K562 (cell line): ENCODE results near the gene RTL10. TPM values are rescaled to one million over a fixed set of nuclear protein-coding genes. Genes with fewer than 3 reads are reported as not detected.

Experiments
- ATAC-seq: fragments of 200-7000 bp; cut with Tn5 transposase; 3 replicates; pipeline ENCODE4 v1.9.1; 2020; ENCODE audit warnings: moderate library complexity
- BruUV-seq: library from RNA; stranded (reverse); fragments of 400-500 nt; replicated peaks from 2 replicates; lab custom pipeline; 2021; lab: Mats Ljungman, UMichigan
- CTCF ChIA-PET: fragments of 300-600 bp; formaldehyde crosslinking; extraction: SDS; loops from one replicate; lab custom pipeline; 2021; ENCODE audit warnings: low intra/inter-chr PET ratio; lab: Yijun Ruan, JAX
- POLR2A ChIA-PET: fragments of 300-600, 350-650 bp; sonication (Branson Sonifier 250); formaldehyde crosslinking; extraction: SDS; loops from one replicate; lab custom pipeline; 2021; ENCODE audit warnings: antibody characterized with exemption, inconsistent platforms; lab: Yijun Ruan, JAX
- DNase-seq, 4 experiments: peaks; one replicate each; pipeline versions ENCODE4 v3.0.0 to v3.0.0-alpha.2; 2011 to 2018; ENCODE audit warnings: low spot score in 3 of 4, mixed read lengths in 3 of 4; ENCODE audit errors: extremely low read depth in 1 of 4
- FAIRE-seq: peaks from 2 replicates; lab custom pipeline; 2011; peaks lifted over from hg19 to GRCh38; lab: Jason Lieb, UNC
- H2AFZ ChIP-seq: 2 replicates; pipeline ENCODE4 v1.6.0; 2011; ENCODE audit warnings: low read depth, low read length, control low read depth, inconsistent platforms
- H3K27ac ChIP-seq: fragments of 200-600 bp; 3 replicates; pipeline ENCODE4 v1.8.0; 2011; ENCODE audit warnings: low read depth, mild to moderate bottlenecking, control low read depth, inconsistent platforms, low read length, moderate library complexity, mixed read lengths; ENCODE audit errors: extremely low read depth
- H3K27me3 ChIP-seq, 2 experiments: fragments of 300-600 bp in 1 of 2; 2 replicates in 1 of 2; 3 replicates in 1 of 2; pipeline versions ENCODE4 v1.6.0 to v1.8.0; 2011; ENCODE audit warnings: inconsistent platforms in 2 of 2, low read length in 2 of 2, mild to moderate bottlenecking in 1 of 2, mixed read lengths in 1 of 2, moderate library complexity in 1 of 2; ENCODE audit not compliant: control insufficient read depth in 2 of 2, insufficient read depth in 2 of 2
- H3K36me3 ChIP-seq: fragments of 300-600 bp; 3 replicates; pipeline ENCODE4 v1.8.0; 2011; ENCODE audit warnings: mild to moderate bottlenecking, low read length, inconsistent platforms; ENCODE audit not compliant: control insufficient read depth, insufficient read depth
- H3K4me1 ChIP-seq, 2 experiments: fragments of 200-600 bp in 1 of 2; replicated peaks in 1 of 2; 2 replicates in 1 of 2; 3 replicates in 1 of 2; pipeline versions ENCODE4 v1.5.1 to v1.8.0; 2011; ENCODE audit warnings: inconsistent platforms in 2 of 2, low read length in 2 of 2, mild to moderate bottlenecking in 1 of 2, mixed read lengths in 1 of 2, moderate library complexity in 1 of 2; ENCODE audit not compliant: control insufficient read depth in 2 of 2, insufficient read depth in 2 of 2
- H3K4me2 ChIP-seq: 2 replicates; pipeline ENCODE4 v1.6.1; 2011; ENCODE audit warnings: low read length, control low read depth, inconsistent platforms, mixed read lengths; ENCODE audit not compliant: insufficient read depth
- H3K4me3 ChIP-seq: fragments of 200-600 bp; sonication (generic), shearing (Covaris generic); 2 replicates; pipeline ENCODE4 v1.5.1; 2016; ENCODE audit warnings: control low read depth, inconsistent platforms
- H3K79me2 ChIP-seq: fragments of 200-600 bp; 3 replicates; pipeline ENCODE4 v1.8.0; 2011; ENCODE audit warnings: low read length, inconsistent platforms; ENCODE audit not compliant: control insufficient read depth, insufficient read depth
- H3K9ac ChIP-seq, 2 experiments: 2 replicates each; pipeline versions ENCODE4 v1.6.0 to v1.6.1; 2011; ENCODE audit warnings: low read depth in 2 of 2, low read length in 2 of 2, control low read depth in 1 of 2, inconsistent platforms in 1 of 2, mild to moderate bottlenecking in 1 of 2, mixed read lengths in 1 of 2; ENCODE audit not compliant: insufficient read depth in 1 of 2
- H3K9me1 ChIP-seq: one replicate; pipeline ENCODE4 v1.6.0; 2011; ENCODE audit warnings: inconsistent platforms, mild to moderate bottlenecking, low read length, moderate library complexity; ENCODE audit not compliant: control insufficient read depth, insufficient read depth
- H3K9me3 ChIP-seq: replicated peaks from 2 replicates; pipeline ENCODE4 v1.5.1; 2011; ENCODE audit warnings: low read depth, low read length, inconsistent platforms; ENCODE audit not compliant: control insufficient read depth, insufficient read depth
- H4K20me1 ChIP-seq: replicated peaks from 2 replicates; pipeline ENCODE4 v1.6.1; 2011; ENCODE audit warnings: low read length, inconsistent platforms, mixed read lengths; ENCODE audit not compliant: control insufficient read depth, insufficient read depth
- FIP1L1 ChIP-seq: fragments of 200-400 bp; formaldehyde crosslinking; IDR thresholded peaks from 2 replicates; pipeline ENCODE4 v1.6.1; 2018; ENCODE audit warnings: mild to moderate bottlenecking, low read depth, low read length; ENCODE audit not compliant: poor library complexity, severe bottlenecking
- PHF21A ChIP-seq: fragments of 450-650 bp; IDR thresholded peaks from 2 replicates; pipeline ENCODE4 v1.6.1; 2017; ENCODE audit warnings: low read depth, borderline replicate concordance
- RBBP5 ChIP-seq: fragments of 200-600 bp; sonication (generic); IDR thresholded peaks from 2 replicates; pipeline ENCODE4 v1.6.1; 2012; ENCODE audit warnings: borderline replicate concordance, mild to moderate bottlenecking, low read length, control low read depth, inconsistent platforms; ENCODE audit not compliant: insufficient read depth, poor library complexity, severe bottlenecking
- RBM17 ChIP-seq: fragments of 200-400 bp; formaldehyde crosslinking; IDR thresholded peaks from 2 replicates; pipeline ENCODE4 v1.6.1; 2017; ENCODE audit warnings: low read depth, mild to moderate bottlenecking, low read length, borderline replicate concordance
- SETDB1 ChIP-seq: IDR thresholded peaks from one replicate; pipeline ENCODE4 v1.6.1; 2012; ENCODE audit warnings: low read length, control low read depth, inconsistent platforms
- SRSF7 ChIP-seq: fragments of 200-400 bp; formaldehyde crosslinking; optimal IDR thresholded peaks from 2 replicates; pipeline ENCODE3; 2017; ENCODE audit warnings: mild to moderate bottlenecking, low read depth, low read length
- TAF15 ChIP-seq: fragments of 200-400 bp; formaldehyde crosslinking; IDR thresholded peaks from 2 replicates; pipeline ENCODE4 v1.6.1; 2017; ENCODE audit warnings: mild to moderate bottlenecking, low read depth, low read length, moderate library complexity
- ZNF253 ChIP-seq: fragments of 250-450 bp; sonication (Bioruptor Pico); conservative IDR thresholded peaks from 2 replicates; pipeline ENCODE4 v1.6.1; 2021; ENCODE audit warnings: mild to moderate bottlenecking
- ZNF764 ChIP-seq: fragments of 250-450 bp; sonication (Bioruptor Pico); IDR thresholded peaks from 2 replicates; pipeline ENCODE4 v1.4.0; 2020; ENCODE audit warnings: low read depth, mild to moderate bottlenecking, moderate library complexity
- WGBS: fragments of 100-300 bp; shearing (Covaris generic); methylation state at CpG from one replicate; pipeline ENCODE4 v1.1.6; 2016; ENCODE audit warnings: low coverage, mixed read lengths; ENCODE audit not compliant: insufficient coverage; ENCODE audit errors: missing lambda C conversion rate; 5-methylcytosine and 5-hydroxymethylcytosine counted together
- in situ Hi-C: fragments of 300-500 bp; cut with MboI; formaldehyde crosslinking; loops from 4 replicates; pipeline ENCODE4 v1.15.0; 2018; ENCODE audit warnings: inconsistent platforms, mixed read lengths
- intact Hi-C: fragments of 100-400 bp; cut with micrococcal nuclease; formaldehyde crosslinking; loops from 2 replicates; pipeline ENCODE4 v1.14.2; 2022
- polyA plus RNA-seq, 8 experiments: library from polyadenylated mRNA; depleted of rRNA in 4 of 8; stranded (reverse) in 5 of 8; unstranded in 3 of 8; fragments of >200 nt; fragmentation: Nextera tagmentation in 2 of 8; fragmentation: Illumina TruSeq in 1 of 8; extraction: Ambion mirVana in 2 of 8; extraction: Trizol in 1 of 8; gene quantifications; 2 replicates each; pipeline versions ENCODE4 v1.2.1 to v1.2.3, GENCODE V29; 2011 to 2014; ENCODE audit warnings: inconsistent platforms in 1 of 8, missing spikeins in 1 of 8
- total RNA-seq, 7 experiments: library from RNA; depleted of rRNA in 6 of 7; stranded (reverse); fragments of >200 nt in 6 of 7; fragmentation: Illumina TruSeq in 2 of 7; extraction: Trizol in 2 of 7; gene quantifications; 2 replicates each; pipeline versions ENCODE4 v1.2.1 to v1.2.3, GENCODE V29; 2011 to 2021; ENCODE audit warnings: low replicate concordance in 1 of 7
- TF ChIP-seq, protein P1 (sequence below), 2 experiments: fragments of 200-800 bp in 1 of 2; sonication (Bioruptor generic) in 1 of 2; sonication (generic) in 1 of 2; formaldehyde crosslinking in 1 of 2; IDR thresholded peaks in 1 of 2; conservative IDR thresholded peaks in 1 of 2; 2 replicates each; pipeline versions ENCODE4 v1.5.0 to v1.6.1; 2016 to 2020; ENCODE audit warnings: missing compliant biosample characterization in 1 of 2, missing genetic modification characterization in 1 of 2, missing genetic modification reagents in 1 of 2
- TF ChIP-seq, protein P2 (sequence below), 2 experiments: IDR thresholded peaks; 2 replicates each; pipeline ENCODE4 v1.6.1; 2011; ENCODE audit warnings: borderline replicate concordance in 1 of 2, control low read depth in 1 of 2, low read depth in 1 of 2, low read length in 1 of 2, mild to moderate bottlenecking in 1 of 2, mixed read lengths in 1 of 2, moderate library complexity in 1 of 2; ENCODE audit not compliant: insufficient read depth in 1 of 2, insufficient read length in 1 of 2, poor library complexity in 1 of 2, severe bottlenecking in 1 of 2; ENCODE audit errors: extremely low read depth in 1 of 2
- TF ChIP-seq, protein P3 (sequence below): fragments of 450-650 bp; IDR thresholded peaks from 2 replicates; pipeline ENCODE4 v1.6.1; 2016

Gene RTL10
- total and polyA plus RNA-seq, 9 of the 15 experiments (the other 6 are each of a cell fraction or from before 2014, with no cell fraction given), result 19.8 to 75.5 (median 32.5) TPM

DNA sequence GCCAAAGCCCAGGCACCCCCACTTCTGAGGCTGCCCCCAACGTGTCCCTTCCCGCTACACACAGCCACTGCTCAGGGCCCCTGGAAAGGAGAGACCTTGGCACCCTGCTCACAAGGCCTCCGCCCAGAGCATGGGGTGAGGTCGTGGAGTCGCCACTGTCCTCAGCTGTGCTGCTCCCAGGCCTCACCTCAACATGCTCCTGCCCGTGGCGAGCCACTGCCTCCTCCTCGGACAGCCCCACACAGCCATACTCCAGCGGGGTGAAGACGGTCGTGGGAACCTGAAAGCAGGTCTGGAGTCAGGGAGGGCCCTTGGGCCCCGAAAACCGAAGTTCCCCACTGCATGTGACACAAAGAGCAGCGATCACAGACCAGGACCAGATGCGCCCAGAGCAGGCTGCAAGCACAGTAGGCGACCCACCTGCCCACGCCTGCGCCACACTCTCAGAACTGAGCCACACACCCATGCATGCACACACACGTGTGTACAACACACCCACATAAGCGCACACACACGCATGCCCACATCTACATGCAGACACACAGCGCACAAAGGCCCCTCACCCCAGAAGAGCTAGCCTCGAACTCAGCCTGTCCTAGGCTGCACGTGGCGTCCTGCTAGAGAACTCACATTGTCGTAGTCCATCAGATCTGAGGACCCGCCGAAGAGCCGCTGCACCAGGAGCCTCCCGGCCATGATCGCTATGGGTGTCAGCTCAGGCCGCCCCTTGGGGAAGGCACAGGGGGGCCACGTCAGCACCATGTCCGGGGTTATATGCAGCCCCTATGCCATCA lies 25.5 kb upstream of the RTL10 start:
- Histone ChIP-seq H3K4me2 (no peak overlapping the region), H3K9me1 (no peaks in the 10 kb centered on the region), H3K27ac (no peak overlapping the region), H3K9me3 (no peaks in the 10 kb centered on the region), H3K79me2 (no peaks in the 10 kb centered on the region), H3K9ac (peak overlapping the region in 1 of 2 experiments; percentile 74; a peak in 2 of 4 replicates), H2AFZ (no peak overlapping the region), H3K4me3 (no peak overlapping the region), H4K20me1 (peaks cover 34% of the 10 kb centered on the region), H3K4me1 (peaks cover 12 to 78% of the 10 kb centered on the region in 2 experiments), H3K27me3 (peaks cover 0 to 9% of the 10 kb centered on the region in 2 experiments; a peak in 1 of 5 replicates), H3K36me3 (no peaks in the 10 kb centered on the region)
- ChIA-PET CTCF (no interaction called here), POLR2A (interaction anchor here (0.8 to 4.0 kb wide), 10 partner anchors 8 to 149 kb away, joined by 3 to 21 read pairs (median 5); partner anchors contain the start of genes GNB1L and RTL10)
- FAIRE-seq, result peak; percentile 46
- peak; percentile 3; the same call in 1 of the 3 replicates for ATAC-seq
- intact Hi-C loops, result no loop called here
- in situ Hi-C loops, result no loop called here
- 63% methylated on average over 34 of the region's 34 CpGs for WGBS
- no peak for DNase-seq
- no TSS peak for BruUV-seq
- TF ChIP-seq SETDB1, result peak; percentile 77
- TF ChIP-seq ZNF253 (CRISPR knock-in tag), result 0 out of 2 replicates have a peak, but pooled peaks have one; percentile 21
- TF ChIP-seq SRSF7, result no peak
- TF ChIP-seq, protein P1, sequence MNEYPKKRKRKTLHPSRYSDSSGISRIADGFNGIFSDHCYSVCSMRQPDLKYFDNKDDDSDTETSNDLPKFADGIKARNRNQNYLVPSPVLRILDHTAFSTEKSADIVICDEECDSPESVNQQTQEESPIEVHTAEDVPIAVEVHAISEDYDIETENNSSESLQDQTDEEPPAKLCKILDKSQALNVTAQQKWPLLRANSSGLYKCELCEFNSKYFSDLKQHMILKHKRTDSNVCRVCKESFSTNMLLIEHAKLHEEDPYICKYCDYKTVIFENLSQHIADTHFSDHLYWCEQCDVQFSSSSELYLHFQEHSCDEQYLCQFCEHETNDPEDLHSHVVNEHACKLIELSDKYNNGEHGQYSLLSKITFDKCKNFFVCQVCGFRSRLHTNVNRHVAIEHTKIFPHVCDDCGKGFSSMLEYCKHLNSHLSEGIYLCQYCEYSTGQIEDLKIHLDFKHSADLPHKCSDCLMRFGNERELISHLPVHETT (CRISPR knock-in tag; conservative IDR thresholded peaks at IDR 0.05 in 1 of 2, IDR thresholded peaks at IDR 0.05 in 1 of 2), result 0 out of 4 replicates have a peak, but pooled peaks of 1 of the 2 experiments have one; percentile 31
- 0 out of 2 replicates have a peak, but pooled peaks have one; percentile 1 for TF ChIP-seq TAF15
- peak; percentile 74; the same call in 1 of the 2 replicates for TF ChIP-seq ZNF764 (CRISPR knock-in tag)
- no peak for TF ChIP-seq RBM17
- TF ChIP-seq RBBP5, result peak; percentile 10
- TF ChIP-seq, protein P2, sequence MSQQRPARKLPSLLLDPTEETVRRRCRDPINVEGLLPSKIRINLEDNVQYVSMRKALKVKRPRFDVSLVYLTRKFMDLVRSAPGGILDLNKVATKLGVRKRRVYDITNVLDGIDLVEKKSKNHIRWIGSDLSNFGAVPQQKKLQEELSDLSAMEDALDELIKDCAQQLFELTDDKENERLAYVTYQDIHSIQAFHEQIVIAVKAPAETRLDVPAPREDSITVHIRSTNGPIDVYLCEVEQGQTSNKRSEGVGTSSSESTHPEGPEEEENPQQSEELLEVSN (IDR thresholded peaks at IDR 0.05; ENCODE audit: borderline replicate concordance in 1 of 2, extremely low read depth in 1 of 2, insufficient read depth in 1 of 2, insufficient read length in 1 of 2, low read depth in 1 of 2, low read length in 1 of 2, poor library complexity in 1 of 2, severe bottlenecking in 1 of 2), result peak in 1 of 2 experiments; percentile 29
- no peak for TF ChIP-seq PHF21A
- TF ChIP-seq FIP1L1, result peak; percentile 26
- TF ChIP-seq, protein P3, sequence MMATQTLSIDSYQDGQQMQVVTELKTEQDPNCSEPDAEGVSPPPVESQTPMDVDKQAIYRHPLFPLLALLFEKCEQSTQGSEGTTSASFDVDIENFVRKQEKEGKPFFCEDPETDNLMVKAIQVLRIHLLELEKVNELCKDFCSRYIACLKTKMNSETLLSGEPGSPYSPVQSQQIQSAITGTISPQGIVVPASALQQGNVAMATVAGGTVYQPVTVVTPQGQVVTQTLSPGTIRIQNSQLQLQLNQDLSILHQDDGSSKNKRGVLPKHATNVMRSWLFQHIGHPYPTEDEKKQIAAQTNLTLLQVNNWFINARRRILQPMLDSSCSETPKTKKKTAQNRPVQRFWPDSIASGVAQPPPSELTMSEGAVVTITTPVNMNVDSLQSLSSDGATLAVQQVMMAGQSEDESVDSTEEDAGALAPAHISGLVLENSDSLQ, result no peak
